ENCODE measurements around the gene DGKH.

The DGKH gene

DNA sequence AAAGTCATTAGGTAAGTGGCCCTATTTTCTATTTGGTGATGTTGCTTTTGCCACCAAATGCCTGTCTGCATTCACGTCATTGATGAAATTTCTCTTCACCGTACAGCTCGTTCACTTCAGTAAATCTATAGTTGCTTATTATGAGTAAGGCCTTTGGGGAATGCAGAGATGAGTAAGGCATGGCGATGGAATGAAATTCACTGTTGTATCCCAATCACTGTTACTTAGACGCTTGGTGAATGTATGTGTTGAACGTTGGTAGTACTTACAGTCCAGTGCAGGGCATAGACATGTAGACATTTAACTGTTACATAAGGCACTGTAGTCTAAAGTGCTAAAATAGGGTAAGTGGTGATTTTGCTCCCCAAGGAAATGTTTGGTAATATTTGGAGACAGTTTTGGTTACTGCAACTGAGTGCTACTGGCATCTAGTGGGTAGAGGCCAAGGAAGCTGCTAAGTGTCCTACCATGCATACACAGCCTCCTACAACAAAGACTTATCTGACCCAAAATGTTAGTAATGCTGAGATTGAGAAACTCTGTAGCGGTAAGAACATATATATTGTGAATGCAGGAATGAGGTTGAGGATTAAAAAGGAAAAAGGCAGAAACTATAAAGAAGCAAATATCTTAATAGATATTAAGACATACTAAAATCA, 229.3 kb downstream of the DGKH start:
- Histone ChIP-seq H3K27ac (no peak overlapping the region), H3K4me1 (ENCODE audit: control insufficient read depth in 1 of 2, insufficient read depth in 1 of 2, low read depth in 1 of 2, low read length in 1 of 2) (peaks cover 9 to 15% of the 10 kb centered on the region in 2 experiments), H3K4me3 (ENCODE audit: low read depth in 1 of 2, low read length in 1 of 2) (no peak overlapping the region), H3K9me3 (no peaks in the 10 kb centered on the region), H3K36me3 (no peaks in the 10 kb centered on the region), H3K27me3 (no peaks in the 10 kb centered on the region)
- TF ChIP-seq, protein P1, sequence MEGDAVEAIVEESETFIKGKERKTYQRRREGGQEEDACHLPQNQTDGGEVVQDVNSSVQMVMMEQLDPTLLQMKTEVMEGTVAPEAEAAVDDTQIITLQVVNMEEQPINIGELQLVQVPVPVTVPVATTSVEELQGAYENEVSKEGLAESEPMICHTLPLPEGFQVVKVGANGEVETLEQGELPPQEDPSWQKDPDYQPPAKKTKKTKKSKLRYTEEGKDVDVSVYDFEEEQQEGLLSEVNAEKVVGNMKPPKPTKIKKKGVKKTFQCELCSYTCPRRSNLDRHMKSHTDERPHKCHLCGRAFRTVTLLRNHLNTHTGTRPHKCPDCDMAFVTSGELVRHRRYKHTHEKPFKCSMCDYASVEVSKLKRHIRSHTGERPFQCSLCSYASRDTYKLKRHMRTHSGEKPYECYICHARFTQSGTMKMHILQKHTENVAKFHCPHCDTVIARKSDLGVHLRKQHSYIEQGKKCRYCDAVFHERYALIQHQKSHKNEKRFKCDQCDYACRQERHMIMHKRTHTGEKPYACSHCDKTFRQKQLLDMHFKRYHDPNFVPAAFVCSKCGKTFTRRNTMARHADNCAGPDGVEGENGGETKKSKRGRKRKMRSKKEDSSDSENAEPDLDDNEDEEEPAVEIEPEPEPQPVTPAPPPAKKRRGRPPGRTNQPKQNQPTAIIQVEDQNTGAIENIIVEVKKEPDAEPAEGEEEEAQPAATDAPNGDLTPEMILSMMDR (IDR thresholded peaks at IDR 0.05), result no peak

DNA sequence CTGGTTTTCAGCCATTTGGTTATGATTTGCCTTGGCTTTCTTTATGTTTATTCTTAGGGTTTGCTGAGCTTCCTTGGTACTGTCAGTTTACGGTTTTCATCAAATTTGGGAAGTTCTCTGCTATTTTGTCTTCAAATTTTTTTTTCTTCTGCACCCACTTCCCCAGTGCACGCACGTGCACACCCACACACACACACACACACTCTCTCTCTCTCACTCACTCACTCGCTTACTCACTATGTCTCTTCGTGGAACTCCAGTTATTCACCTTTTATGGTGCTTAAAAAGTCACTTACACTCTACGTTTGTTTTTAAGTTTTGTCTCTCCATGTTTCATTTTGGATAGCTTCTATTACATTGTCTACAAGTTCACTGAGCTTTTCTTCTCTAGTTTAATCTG, 230.6 kb downstream of the DGKH start:
- no peaks in the 10 kb centered on the region for H3K36me3 ChIP-seq
- H3K27ac ChIP-seq, result no peak overlapping the region
- no peak overlapping the region for H3K4me3 ChIP-seq (ENCODE audit: low read depth in 1 of 2, low read length in 1 of 2)
- no peaks in the 10 kb centered on the region for H3K9me3 ChIP-seq
- no peaks in the 10 kb centered on the region for H3K27me3 ChIP-seq
- H3K4me1 ChIP-seq (ENCODE audit: control insufficient read depth in 1 of 2, insufficient read depth in 1 of 2, low read depth in 1 of 2, low read length in 1 of 2), result peaks cover 5 to 8% of the 10 kb centered on the region in 2 experiments
- TF ChIP-seq, protein P1 (IDR thresholded peaks at IDR 0.05), result no peak

DNA sequence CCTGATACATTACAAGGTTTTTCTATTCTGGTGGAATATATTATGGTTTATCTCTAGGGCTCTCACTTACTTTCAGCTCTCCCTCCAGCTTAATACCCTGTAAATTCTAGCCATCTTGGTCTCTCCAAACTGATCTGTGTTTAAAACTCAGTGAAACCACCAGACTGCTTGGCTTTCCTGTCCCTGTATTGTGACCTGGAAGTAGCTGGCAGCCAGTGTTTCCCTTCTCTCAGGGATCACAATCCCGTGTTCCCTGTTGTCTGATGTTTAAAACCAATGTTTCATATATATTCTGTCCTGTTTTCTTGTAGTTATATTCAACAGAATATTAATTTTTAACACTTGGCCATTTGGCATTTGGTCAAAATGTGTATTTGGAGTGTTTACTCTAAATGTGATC, 231.5 kb downstream of the DGKH start:
- H3K36me3 ChIP-seq, result no peaks in the 10 kb centered on the region
- no peak overlapping the region for H3K4me3 ChIP-seq (ENCODE audit: low read depth in 1 of 2, low read length in 1 of 2)
- H3K9me3 ChIP-seq, result no peaks in the 10 kb centered on the region
- peaks cover 5 to 8% of the 10 kb centered on the region in 2 experiments for H3K4me1 ChIP-seq (ENCODE audit: control insufficient read depth in 1 of 2, insufficient read depth in 1 of 2, low read depth in 1 of 2, low read length in 1 of 2)
- H3K27me3 ChIP-seq, result no peaks in the 10 kb centered on the region
- H3K27ac ChIP-seq, result no peak overlapping the region
- TF ChIP-seq, protein P1 (IDR thresholded peaks at IDR 0.05), result no peak

DNA sequence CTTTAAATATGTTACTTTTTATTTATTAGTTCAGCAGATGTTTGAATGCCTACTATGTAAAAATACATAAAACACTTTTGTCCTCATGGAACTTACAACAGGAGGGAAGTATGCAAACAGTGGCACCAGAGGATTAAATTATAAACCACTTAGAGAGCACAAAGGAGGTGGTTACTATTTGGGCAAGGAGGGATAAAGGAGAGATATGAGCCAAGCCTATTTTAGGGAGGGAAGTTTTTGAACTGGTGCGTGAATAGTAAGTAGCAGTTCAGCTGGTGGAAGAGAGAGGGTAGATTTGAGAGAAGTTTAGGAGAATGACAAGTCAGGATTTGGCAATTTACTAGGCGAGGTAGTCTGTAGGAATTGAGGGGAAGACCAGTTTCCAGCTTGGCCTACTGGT, 232.1 kb downstream of the DGKH start:
- no peak overlapping the region for H3K4me3 ChIP-seq (ENCODE audit: low read depth in 1 of 2, low read length in 1 of 2)
- TF ChIP-seq, protein P1 (IDR thresholded peaks at IDR 0.05), result no peak

DNA sequence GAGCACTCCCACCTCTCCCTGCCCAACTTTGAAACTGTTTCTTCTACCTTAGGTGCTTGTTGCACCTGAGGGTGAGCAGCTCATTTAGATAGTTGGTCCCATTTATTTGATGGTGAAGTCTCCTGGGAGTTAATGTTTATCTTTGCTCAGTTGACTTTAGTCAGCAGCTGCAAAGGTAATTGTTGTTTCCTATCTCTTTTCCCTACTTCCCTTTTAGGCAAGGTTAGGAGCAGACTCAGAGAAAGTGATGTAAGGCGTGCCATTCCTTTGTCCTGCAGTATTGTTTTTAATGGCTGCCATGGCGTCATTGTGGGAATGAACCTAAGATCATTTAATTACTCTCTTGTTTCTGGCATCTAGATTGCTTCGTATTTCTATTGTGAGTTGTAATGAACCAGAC, 235.1 kb downstream of the DGKH start:
- Histone ChIP-seq H3K36me3 (peaks cover 12% of the 10 kb centered on the region), H3K27ac (no peak overlapping the region), H3K4me3 (ENCODE audit: low read depth in 1 of 2, low read length in 1 of 2) (no peak overlapping the region), H3K27me3 (no peaks in the 10 kb centered on the region), H3K4me1 (ENCODE audit: control insufficient read depth in 1 of 2, insufficient read depth in 1 of 2, low read depth in 1 of 2, low read length in 1 of 2) (peaks cover 5 to 8% of the 10 kb centered on the region in 2 experiments), H3K9me3 (no peaks in the 10 kb centered on the region)
- TF ChIP-seq, protein P1 (IDR thresholded peaks at IDR 0.05), result no peak

More for the DNA sequence above, 232.1 kb downstream of the DGKH start:
- peaks cover 5 to 8% of the 10 kb centered on the region in 2 experiments for H3K4me1 ChIP-seq (ENCODE audit: control insufficient read depth in 1 of 2, insufficient read depth in 1 of 2, low read depth in 1 of 2, low read length in 1 of 2)
- no peaks in the 10 kb centered on the region for H3K27me3 ChIP-seq
- no peaks in the 10 kb centered on the region for H3K36me3 ChIP-seq
- H3K27ac ChIP-seq, result no peak overlapping the region
- no peaks in the 10 kb centered on the region for H3K9me3 ChIP-seq

Measured in neutrophil (primary cell).